ENCODE results near the gene LHPP. TPM values are rescaled to one million over a fixed set of nuclear protein-coding genes. Genes with fewer than 3 reads are reported as not detected.

LHPP gene
- total RNA-seq, 2 experiments from 2014 or later, result 11.1 to 15.1 TPM

- TF ChIP-seq CTCF (IDR thresholded peaks at IDR 0.05), result no peak
- H3K36me3 Mint-ChIP-seq (ENCODE audit: low read depth), result peaks cover 3% of the 10 kb centered on the region
- ChIA-PET POLR2A (interaction anchor here (1.4 kb wide), 1 partner anchor 68 kb away, joined by 3 read pairs; no protein-coding TSS in a partner anchor), CTCF (interaction anchor here (1.2 to 1.4 kb wide), 4 partner anchors 8 to 122 kb away, joined by 3 to 8 read pairs (median 4); no protein-coding TSS in a partner anchor)
- no peaks in the 10 kb centered on the region for H3K27me3 Mint-ChIP-seq
- peaks cover 42% of the 10 kb centered on the region for H3K4me1 Mint-ChIP-seq (ENCODE audit: low read depth)
- intact Hi-C loops (cut with micrococcal nuclease), result no loop called here
- DNase-seq (no peak), ATAC-seq (no peak)
- no peaks in the 10 kb centered on the region for H3K9me3 Mint-ChIP-seq
- H3K4me3 Mint-ChIP-seq, result no peak overlapping the region
- H3K27ac Mint-ChIP-seq, result peak overlapping the region; percentile 25
Measured at GRCh38 chr10:124619802-124620490, 158.3 kb downstream of the LHPP start.

- POLR2A ChIA-PET, result no interaction called here
- Mint-ChIP-seq H3K9me3 (no peaks in the 10 kb centered on the region), H3K36me3 (ENCODE audit: low read depth) (peaks cover 3% of the 10 kb centered on the region)
Measured at GRCh38 chr10:124621637-124622036, 160.0 kb downstream of the LHPP start.

GRCh38 chr10:124622158-124622557 is 160.5 kb downstream of the LHPP start:
- no peaks in the 10 kb centered on the region for H3K27me3 Mint-ChIP-seq
- no peak overlapping the region for H3K27ac Mint-ChIP-seq
- ChIA-PET CTCF (interaction anchor here (1.0 kb wide), 1 partner anchor 97 kb away, joined by 3 read pairs; no protein-coding TSS in a partner anchor), POLR2A (no interaction called here)
- H3K4me1 Mint-ChIP-seq (ENCODE audit: low read depth), result peaks cover 39% of the 10 kb centered on the region
- ATAC-seq (no peak), DNase-seq (no peak)
- no peaks in the 10 kb centered on the region for H3K9me3 Mint-ChIP-seq
- H3K4me3 Mint-ChIP-seq, result no peak overlapping the region
- intact Hi-C loops (cut with micrococcal nuclease), result no loop called here
- H3K36me3 Mint-ChIP-seq (ENCODE audit: low read depth), result peaks cover 3% of the 10 kb centered on the region
- no peak for TF ChIP-seq CTCF (IDR thresholded peaks at IDR 0.05)

More at GRCh38 chr10:124621637-124622036, 160.0 kb downstream of the LHPP start:
- intact Hi-C loops (cut with micrococcal nuclease), result no loop called here
- CTCF ChIA-PET, result interaction anchor here (1.3 kb wide), 1 partner anchor 9 kb away, joined by 3 read pairs; no protein-coding TSS in a partner anchor
- ATAC-seq (no peak), DNase-seq (no peak)
- Mint-ChIP-seq H3K27me3 (no peaks in the 10 kb centered on the region), H3K4me3 (no peak overlapping the region), H3K27ac (no peak overlapping the region), H3K4me1 (ENCODE audit: low read depth) (peaks cover 36% of the 10 kb centered on the region)
- TF ChIP-seq CTCF (IDR thresholded peaks at IDR 0.05), result no peak

GRCh38 chr10:124622866-124623536 is 161.4 kb downstream of the LHPP start:
- Mint-ChIP-seq H3K36me3 (ENCODE audit: low read depth) (peaks cover 3% of the 10 kb centered on the region), H3K9me3 (no peaks in the 10 kb centered on the region), H3K4me1 (ENCODE audit: low read depth) (peaks cover 39% of the 10 kb centered on the region), H3K4me3 (no peak overlapping the region), H3K27ac (no peak overlapping the region), H3K27me3 (no peaks in the 10 kb centered on the region)
- CTCF ChIA-PET, result interaction anchor here (0.7 to 1.0 kb wide), 2 partner anchors 11 to 96 kb away, joined by 3 read pairs; no protein-coding TSS in a partner anchor
- ATAC-seq (no peak), DNase-seq (no peak)
- no peak for TF ChIP-seq CTCF (IDR thresholded peaks at IDR 0.05)
- intact Hi-C loops (cut with micrococcal nuclease), result no loop called here
- POLR2A ChIA-PET, result no interaction called here

- intact Hi-C loops (cut with micrococcal nuclease), result no loop called here
- Mint-ChIP-seq H3K9me3 (no peaks in the 10 kb centered on the region), H3K27ac (peak overlapping the region; percentile 20), H3K4me1 (ENCODE audit: low read depth) (peaks cover 33% of the 10 kb centered on the region), H3K4me3 (no peak overlapping the region), H3K27me3 (no peaks in the 10 kb centered on the region), H3K36me3 (ENCODE audit: low read depth) (peaks cover 3% of the 10 kb centered on the region)
- POLR2A ChIA-PET, result interaction anchor here (0.8 to 1.0 kb wide), 2 partner anchors 65 to 94 kb away, joined by 3 to 4 read pairs; no protein-coding TSS in a partner anchor
- no peak for ATAC-seq
- TF ChIP-seq CTCF (IDR thresholded peaks at IDR 0.05), result no peak
- no peak for DNase-seq
- CTCF ChIA-PET, result no interaction called here
Measured at GRCh38 chr10:124624006-124624405, 162.4 kb downstream of the LHPP start.

All from activated CD8-positive, alpha-beta T cell treated with anti-CD3 and anti-CD28 coated beads for 36 hours (primary cell).